B cell (primary cell): Measurements from ENCODE around the gene EVC. TPM values are rescaled to one million over a fixed set of nuclear protein-coding genes. Genes with fewer than 3 reads are reported as not detected.

Source experiments
- ATAC-seq: fragments of 200-7000 bp; cut with Tn5 transposase; one replicate; pipeline ENCODE4 v1.10.0; 2021; ENCODE audit warnings: low read depth, mild to moderate bottlenecking, moderate number of reproducible peaks, moderate library complexity
- CTCF ChIA-PET: fragments of 350-600 bp; sonication (Branson Sonifier 250); formaldehyde crosslinking; loops from one replicate; lab custom pipeline; 2021; ENCODE audit warnings: antibody characterized with exemption, inconsistent platforms; lab: Charles Lee
- POLR2A ChIA-PET: fragments of 350-600 bp; sonication (Branson Sonifier 250); formaldehyde crosslinking; loops from one replicate; lab custom pipeline; 2021; ENCODE audit warnings: antibody characterized with exemption; lab: Charles Lee
- DNase-seq: peaks from one replicate; pipeline ENCODE4 v3.0.0; 2013
- H2AFZ ChIP-seq: 2 replicates; pipeline ENCODE4 v1.6.1; 2012; ENCODE audit warnings: mild to moderate bottlenecking, low read depth, low read length; ENCODE audit not compliant: insufficient read depth, poor library complexity, severe bottlenecking
- H3K27ac ChIP-seq, 2 donors: 1 replicate in 1 of 2; 2 replicates in 1 of 2; pipeline ENCODE4 v1.5.1; 2012 to 2013; ENCODE audit warnings: low read length in 2 of 2, mild to moderate bottlenecking in 2 of 2, moderate library complexity in 1 of 2
- H3K27me3 ChIP-seq, 4 experiments: fragments of 200-600 bp in 1 of 4; sonication (generic) in 1 of 4; replicated peaks in 1 of 4; 1 replicate in 2 of 4; 2 replicates in 2 of 4; pipeline versions ENCODE4 v1.6.1 to v1.7.0; 2013 to 2016; ENCODE audit warnings: low read length in 3 of 4, mild to moderate bottlenecking in 2 of 4, mixed read lengths in 1 of 4, moderate library complexity in 1 of 4; ENCODE audit not compliant: insufficient read depth in 4 of 4, control insufficient read depth in 3 of 4; ENCODE audit errors: control extremely low read depth in 1 of 4
- H3K36me3 ChIP-seq, 2 experiments: replicated peaks in 1 of 2; 1 replicate in 1 of 2; 2 replicates in 1 of 2; pipeline versions ENCODE4 v1.6.1 to v1.7.1; 2013; ENCODE audit warnings: low read length in 1 of 2; ENCODE audit not compliant: insufficient read depth in 2 of 2, control insufficient read depth in 1 of 2; ENCODE audit errors: control extremely low read depth in 1 of 2, extremely low read depth in 1 of 2
- H3K4me1 ChIP-seq, 2 donors: fragments of 200-600 bp in 1 of 2; sonication (generic) in 1 of 2; 1 replicate in 1 of 2; 2 replicates in 1 of 2; pipeline versions ENCODE4 v1.5.1 to v1.6.1; 2013 to 2017; ENCODE audit warnings: low read length in 2 of 2; ENCODE audit not compliant: control insufficient read depth in 2 of 2, insufficient read depth in 2 of 2
- H3K4me2 ChIP-seq: replicated peaks from 2 replicates; pipeline ENCODE3; 2012; ENCODE audit warnings: mild to moderate bottlenecking, low read depth, low read length; ENCODE audit not compliant: poor library complexity, severe bottlenecking
- H3K4me3 ChIP-seq, 5 experiments: fragments of 200-600 bp in 1 of 5; sonication (generic) in 1 of 5; 1 replicate in 3 of 5; 2 replicates in 2 of 5; pipeline versions ENCODE4 v1.5.1 to v1.7.0; 2011 to 2016; ENCODE audit warnings: low read length in 4 of 5, mild to moderate bottlenecking in 4 of 5, low read depth in 2 of 5, control low read depth in 1 of 5, moderate library complexity in 1 of 5; ENCODE audit not compliant: insufficient read depth in 1 of 5; ENCODE audit errors: control extremely low read depth in 1 of 5, extremely low read depth in 1 of 5
- H3K79me2 ChIP-seq: fragments of 200-600 bp; sonication (generic); one replicate; pipeline ENCODE4 v1.6.0; 2016; ENCODE audit warnings: low read length; ENCODE audit not compliant: control insufficient read depth, insufficient read depth
- H3K9ac ChIP-seq: fragments of 200-600 bp; sonication (generic); 2 replicates; pipeline ENCODE4 v1.6.1; 2017; ENCODE audit warnings: mild to moderate bottlenecking, low read length, moderate library complexity
- H3K9me3 ChIP-seq, 3 donors: one replicate each; pipeline versions ENCODE4 v1.6.1 to v1.7.1; 2013; ENCODE audit warnings: low read length in 2 of 3; ENCODE audit not compliant: control insufficient read depth in 2 of 3, insufficient read depth in 1 of 3; ENCODE audit errors: control extremely low read depth in 1 of 3
- H4K20me1 ChIP-seq: 2 replicates; pipeline ENCODE4 v1.6.0; 2012; ENCODE audit warnings: mild to moderate bottlenecking, low read length; ENCODE audit not compliant: insufficient read depth, control insufficient read depth, poor library complexity, severe bottlenecking
- H3K27ac Mint-ChIP-seq: one replicate; pipeline ENCODE4 v1.8.0; 2021; ENCODE audit warnings: mixed read lengths
- H3K27me3 Mint-ChIP-seq: one replicate; pipeline ENCODE4 v1.8.0; 2021; ENCODE audit warnings: mixed read lengths
- H3K4me1 Mint-ChIP-seq: one replicate; pipeline ENCODE4 v1.8.0; 2021; ENCODE audit warnings: mixed read lengths
- H3K4me3 Mint-ChIP-seq: one replicate; pipeline ENCODE4 v1.8.0; 2021; ENCODE audit warnings: mixed read lengths
- H3K9me3 Mint-ChIP-seq: one replicate; pipeline ENCODE4 v1.8.0; 2022; ENCODE audit warnings: mixed read lengths; ENCODE audit not compliant: insufficient read depth
- CTCF ChIP-seq: fragments of 200-600 bp; IDR thresholded peaks from one replicate; pipeline ENCODE4 v1.8.0; 2022; ENCODE audit warnings: antibody characterized with exemption, mild to moderate bottlenecking
- EZH2 ChIP-seq: IDR thresholded peaks from 2 replicates; pipeline ENCODE4 v1.6.1; 2012; ENCODE audit warnings: borderline replicate concordance, low read depth, mild to moderate bottlenecking, moderate library complexity, low read length; ENCODE audit not compliant: insufficient read depth, poor library complexity, severe bottlenecking
- WGBS: methylation state at CpG from one replicate; pipeline ENCODE4 v1.1.5; 2013; ENCODE audit warnings: missing lambda C conversion rate; ENCODE audit not compliant: insufficient coverage; 5-methylcytosine and 5-hydroxymethylcytosine counted together
- intact Hi-C: fragments of 100-400 bp; cut with micrococcal nuclease; formaldehyde crosslinking; loops from one replicate; pipeline ENCODE4 v1.10.0; 2022
- polyA plus RNA-seq: library from polyadenylated mRNA; depleted of rRNA; stranded (reverse); fragments of >200 nt; gene quantifications from 2 replicates; pipeline ENCODE4 v1.2.3, GENCODE V29; 2012
- total RNA-seq, 2 donors: library from RNA; stranded (reverse); fragments of 120-200 nt in 1 of 2; gene quantifications; 1 replicate in 1 of 2; 2 replicates in 1 of 2; pipeline versions ENCODE4 v1.2.3 to v1.2.4, GENCODE V29; 2013 to 2022

The EVC gene
- total and polyA plus RNA-seq, 2 donors (not counting 1 experiment from before 2014, with no cell fraction given) = 1.5 TPM; not detected in 1

GRCh38 chr4:5816101-5816500, 105.1 kb downstream of the EVC start:
- H2AFZ ChIP-seq = no peak overlapping the region
- no peaks in the 10 kb centered on the region for H3K36me3 ChIP-seq
- H3K27ac ChIP-seq = no peak overlapping the region
- no peaks in the 10 kb centered on the region for H3K27me3 ChIP-seq
- intact Hi-C loops = no loop called here
- Mint-ChIP-seq H3K9me3 (no peaks in the 10 kb centered on the region), H3K27me3 (no peaks in the 10 kb centered on the region), H3K27ac (no peak overlapping the region), H3K4me1 (no peaks in the 10 kb centered on the region), H3K4me3 (no peak overlapping the region)
- POLR2A ChIA-PET = no interaction called here
- no peaks in the 10 kb centered on the region for H4K20me1 ChIP-seq
- no peak overlapping the region for H3K9ac ChIP-seq
- TF ChIP-seq CTCF (no peak), EZH2 (no peak)
- no peak overlapping the region for H3K4me3 ChIP-seq
- WGBS = 81% methylated on average over 8 of the region's 8 CpGs
- no peaks in the 10 kb centered on the region for H3K79me2 ChIP-seq
- H3K4me2 ChIP-seq = no peak overlapping the region
- no peaks in the 10 kb centered on the region for H3K4me1 ChIP-seq
- CTCF ChIA-PET = no interaction called here
- no peak for DNase-seq
- no peak for ATAC-seq
- H3K9me3 ChIP-seq = no peaks in the 10 kb centered on the region

GRCh38 chr4:5816851-5817375, 105.9 kb downstream of the EVC start:
- intact Hi-C loops = no loop called here
- no peak for ATAC-seq

More at GRCh38 chr4:5816851-5817375, 105.9 kb downstream of the EVC start:
- Histone ChIP-seq H4K20me1 (no peaks in the 10 kb centered on the region), H3K9me3 (no peaks in the 10 kb centered on the region), H3K9ac (no peak overlapping the region), H3K36me3 (no peaks in the 10 kb centered on the region), H3K4me2 (no peak overlapping the region), H3K27ac (no peak overlapping the region), H3K27me3 (no peaks in the 10 kb centered on the region), H3K4me3 (no peak overlapping the region), H3K4me1 (no peaks in the 10 kb centered on the region), H3K79me2 (no peaks in the 10 kb centered on the region), H2AFZ (no peak overlapping the region)
- Mint-ChIP-seq H3K4me1 (peaks cover 2% of the 10 kb centered on the region), H3K27me3 (no peaks in the 10 kb centered on the region), H3K27ac (no peak overlapping the region), H3K4me3 (no peak overlapping the region), H3K9me3 (no peaks in the 10 kb centered on the region)
- ChIA-PET POLR2A (no interaction called here), CTCF (no interaction called here)
- DNase-seq = no peak
- TF ChIP-seq EZH2 (no peak), CTCF (no peak)
- 88% methylated on average over 11 of the region's 12 CpGs for WGBS
